Lung (tissue), 12 donors: ENCODE measurements around the gene DYSF. TPM values are rescaled to one million over a fixed set of nuclear protein-coding genes. Genes with fewer than 3 reads are reported as not detected.

ENCODE experiments used
- ATAC-seq: fragments of 200-7000 bp; cut with Tn5 transposase; one replicate; pipeline ENCODE4 v1.9.1; 2020; ENCODE audit warnings: moderate number of reproducible peaks; ENCODE audit not compliant: insufficient read depth, low FRiP score
- DNase-seq, 3 donors: peaks; one replicate each; pipeline ENCODE4 v3.0.0-alpha.2; 2013 to 2017
- H3K27ac ChIP-seq, 2 donors: one replicate each; pipeline ENCODE4 v1.5.1; 2013; ENCODE audit warnings: mild to moderate bottlenecking in 2 of 2, moderate library complexity in 2 of 2, control low read depth in 1 of 2, inconsistent platforms in 1 of 2, low read depth in 1 of 2, low read length in 1 of 2
- H3K27me3 ChIP-seq, 3 donors: one replicate each; pipeline ENCODE4 v1.5.1; 2013; ENCODE audit warnings: low read length in 2 of 3; ENCODE audit not compliant: control insufficient read depth in 3 of 3, insufficient read depth in 3 of 3
- H3K36me3 ChIP-seq, 4 donors: one replicate each; pipeline ENCODE4 v1.5.1; 2013; ENCODE audit warnings: low read length in 4 of 4, mild to moderate bottlenecking in 1 of 4, moderate library complexity in 1 of 4; ENCODE audit not compliant: control insufficient read depth in 4 of 4, insufficient read depth in 4 of 4
- H3K4me1 ChIP-seq, 5 donors: one replicate each; pipeline ENCODE4 v1.5.1; 2013; ENCODE audit warnings: low read length in 5 of 5, mild to moderate bottlenecking in 2 of 5, moderate library complexity in 1 of 5; ENCODE audit not compliant: control insufficient read depth in 5 of 5, insufficient read depth in 5 of 5
- H3K4me3 ChIP-seq: one replicate; pipeline ENCODE4 v1.5.1; 2013; ENCODE audit warnings: mild to moderate bottlenecking, control low read depth, moderate library complexity
- H3K9ac ChIP-seq, 2 donors: one replicate each; pipeline ENCODE4 v1.5.1; 2013; ENCODE audit warnings: low read length in 2 of 2, control low read depth in 1 of 2; ENCODE audit not compliant: insufficient read depth in 1 of 2
- H3K9me3 ChIP-seq, 4 donors: one replicate each; pipeline ENCODE4 v1.5.1; 2013; ENCODE audit warnings: low read length in 3 of 4, mild to moderate bottlenecking in 1 of 4, moderate library complexity in 1 of 4; ENCODE audit not compliant: control insufficient read depth in 4 of 4, insufficient read depth in 3 of 4
- CTCF ChIP-seq: IDR thresholded peaks from 2 replicates; pipeline ENCODE4 v1.5.1; 2012; ENCODE audit warnings: mild to moderate bottlenecking; ENCODE audit errors: control extremely low read depth, extremely low read depth
- WGBS, 2 donors: extraction: QIAGEN DNeasy Blood & Tissue Kit; methylation state at CpG; one replicate each; pipeline ENCODE4 v1.1.7; 2013; 5-methylcytosine and 5-hydroxymethylcytosine counted together
- polyA plus RNA-seq, 2 donors: library from polyadenylated mRNA; stranded (reverse); fragments of 200-250 nt; gene quantifications; one replicate each; pipeline ENCODE4 v1.2.1, GENCODE V29; 2013
- total RNA-seq, 2 donors: library from RNA; depleted of rRNA in 1 of 2; stranded (reverse); fragments of >200 nt in 1 of 2; gene quantifications; one replicate each; pipeline ENCODE4 v1.2.1, GENCODE V29; 2014 to 2021
- donor health status: control.
- donor health status: control.
- donor health status: Bipolar disorder and iron deficiency.
- donor health status: healthy.
- donor health status: DM: yes; HTN: yes; CAD: no.

The DYSF gene
- total and polyA plus RNA-seq, 4 donors: 12.9 to 56.2 (median 40.0) TPM

- H3K36me3 ChIP-seq: peaks cover 0 to 10% (median 5%) of the 10 kb centered on the region in 4 donors
- H3K4me1 ChIP-seq: no peaks in the 10 kb centered on the region
- peak; percentile 61 for TF ChIP-seq CTCF
- 78 to 87% methylated on average over 7 of the region's 7 CpGs for WGBS, 2 donors
- ATAC-seq (no peak), DNase-seq (peak; percentile 34 to 56 (median 43))
- H3K4me3 ChIP-seq: no peak overlapping the region
- H3K9me3 ChIP-seq: no peaks in the 10 kb centered on the region
- no peak overlapping the region for H3K27ac ChIP-seq
- H3K9ac ChIP-seq: no peak overlapping the region
- H3K27me3 ChIP-seq: no peaks in the 10 kb centered on the region
These were observed 77.4 kb downstream of the DYSF start for GRCh38 chr2:71530641-71531332.

- Histone ChIP-seq H3K36me3 (peaks cover 0 to 12% (median 5%) of the 10 kb centered on the region in 4 donors), H3K4me1 (no peaks in the 10 kb centered on the region), H3K9me3 (no peaks in the 10 kb centered on the region), H3K4me3 (no peak overlapping the region), H3K27ac (no peak overlapping the region), H3K9ac (no peak overlapping the region), H3K27me3 (no peaks in the 10 kb centered on the region)
- DNase-seq (no peak), ATAC-seq (no peak)
- TF ChIP-seq CTCF: no peak
- WGBS, 2 donors: 68 to 72% methylated on average over 9 of the region's 9 CpGs
These were observed 78.2 kb downstream of the DYSF start for GRCh38 chr2:71531522-71532047.

GRCh38 chr2:71532327-71532726 lies 79.0 kb downstream of the DYSF start:
- H3K9ac ChIP-seq: no peak overlapping the region
- no peak overlapping the region for H3K27ac ChIP-seq
- no peak overlapping the region for H3K4me3 ChIP-seq
- no peak for ATAC-seq
- H3K27me3 ChIP-seq: no peaks in the 10 kb centered on the region
- WGBS, 2 donors: 87 to 89% methylated on average over 2 of the region's 2 CpGs
- no peak for TF ChIP-seq CTCF
- H3K36me3 ChIP-seq: peaks cover 0 to 12% (median 5%) of the 10 kb centered on the region in 4 donors
- no peaks in the 10 kb centered on the region for H3K9me3 ChIP-seq
- H3K4me1 ChIP-seq: no peaks in the 10 kb centered on the region
- DNase-seq: no peak
